Right lobe of liver (tissue), 4 donors: ENCODE data around the gene PMEPA1.

Experiments used
- POLR2A ChIP-seq: fragments of 450-650 bp; IDR thresholded peaks from one replicate; pipeline ENCODE4 v1.6.1; 2017; ENCODE audit warnings: antibody characterized with exemption, mild to moderate bottlenecking
- TF ChIP-seq, protein P1 (sequence below), 4 donors: fragments of 200-600 bp in 3 of 4; fragments of 450-650 bp in 1 of 4; IDR thresholded peaks; one replicate each; pipeline versions ENCODE4 v1.5.1 to v1.8.0; 2016 to 2022; ENCODE audit warnings: antibody characterized with exemption in 4 of 4, mild to moderate bottlenecking in 2 of 4
- donor health status: DM: no; HTN: no; CAD: no.
- donor health status: DM: no; HTN: no; CAD: no.
- donor health status: DM: no; HTN: yes; CAD: no.

DNA sequence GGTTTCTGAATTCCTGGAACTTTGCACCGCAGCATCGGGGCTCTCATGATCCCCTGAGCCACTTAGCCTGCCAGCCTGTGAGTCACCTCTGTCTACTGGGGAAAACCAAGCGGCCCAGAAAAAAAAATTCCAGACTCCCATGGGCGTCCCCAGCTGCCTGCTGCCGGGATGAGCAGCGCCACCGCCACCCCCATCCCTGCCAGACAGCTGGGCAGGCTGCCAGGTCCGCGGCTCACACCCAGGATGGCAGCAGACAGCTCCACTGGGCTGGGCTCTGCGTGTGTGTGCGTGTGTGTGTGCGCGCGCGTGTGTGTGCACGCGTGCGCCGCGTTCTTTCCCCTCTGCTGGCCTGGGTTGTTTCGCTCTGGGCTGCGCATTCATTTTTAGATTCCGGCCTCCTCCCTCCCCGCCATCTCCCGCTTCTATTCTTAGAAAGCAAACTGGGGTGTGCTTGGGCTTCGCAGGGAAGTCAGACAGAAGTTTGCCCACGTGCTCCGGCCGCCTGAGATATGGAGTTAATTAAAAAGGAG, 38.9 kb upstream of the PMEPA1 start:
- TF ChIP-seq, protein P1, sequence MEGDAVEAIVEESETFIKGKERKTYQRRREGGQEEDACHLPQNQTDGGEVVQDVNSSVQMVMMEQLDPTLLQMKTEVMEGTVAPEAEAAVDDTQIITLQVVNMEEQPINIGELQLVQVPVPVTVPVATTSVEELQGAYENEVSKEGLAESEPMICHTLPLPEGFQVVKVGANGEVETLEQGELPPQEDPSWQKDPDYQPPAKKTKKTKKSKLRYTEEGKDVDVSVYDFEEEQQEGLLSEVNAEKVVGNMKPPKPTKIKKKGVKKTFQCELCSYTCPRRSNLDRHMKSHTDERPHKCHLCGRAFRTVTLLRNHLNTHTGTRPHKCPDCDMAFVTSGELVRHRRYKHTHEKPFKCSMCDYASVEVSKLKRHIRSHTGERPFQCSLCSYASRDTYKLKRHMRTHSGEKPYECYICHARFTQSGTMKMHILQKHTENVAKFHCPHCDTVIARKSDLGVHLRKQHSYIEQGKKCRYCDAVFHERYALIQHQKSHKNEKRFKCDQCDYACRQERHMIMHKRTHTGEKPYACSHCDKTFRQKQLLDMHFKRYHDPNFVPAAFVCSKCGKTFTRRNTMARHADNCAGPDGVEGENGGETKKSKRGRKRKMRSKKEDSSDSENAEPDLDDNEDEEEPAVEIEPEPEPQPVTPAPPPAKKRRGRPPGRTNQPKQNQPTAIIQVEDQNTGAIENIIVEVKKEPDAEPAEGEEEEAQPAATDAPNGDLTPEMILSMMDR (IDR thresholded peaks at IDR 0.05) = no peak
- no peak for TF ChIP-seq POLR2A
